Measurements from ENCODE around the gene MGLL.

Gene MGLL

GRCh38 chr3:127751782-127752181, 70.5 kb downstream of the MGLL start:
- no peak for DNase-seq

GRCh38 chr3:127751163-127751621, 71.1 kb downstream of the MGLL start:
- no peak for DNase-seq

- DNase-seq, result peak in 1 of 5 donors; percentile 12
Observed at GRCh38 chr3:127750226-127751031, 71.9 kb downstream of the MGLL start.

- no peak for DNase-seq
Observed at GRCh38 chr3:127749787-127750225, 72.5 kb downstream of the MGLL start.

- DNase-seq, result no peak
Observed at GRCh38 chr3:127749361-127749760, 73.0 kb downstream of the MGLL start.

GRCh38 chr3:127748754-127749327, 73.5 kb downstream of the MGLL start:
- DNase-seq, result no peak

GRCh38 chr3:127747751-127748521, 74.4 kb downstream of the MGLL start:
- no peak for DNase-seq

- DNase-seq, result no peak
Observed at GRCh38 chr3:127747066-127747465, 75.2 kb downstream of the MGLL start.

- no peak for DNase-seq
Observed at GRCh38 chr3:127746400-127747057, 75.8 kb downstream of the MGLL start.

GRCh38 chr3:127745656-127746399, 76.5 kb downstream of the MGLL start:
- no peak for DNase-seq

- no peak for DNase-seq
Observed at GRCh38 chr3:127744875-127745274, 77.4 kb downstream of the MGLL start.

- DNase-seq, result no peak
Observed at GRCh38 chr3:127744253-127744815, 78.0 kb downstream of the MGLL start.

- DNase-seq, result no peak
Observed at GRCh38 chr3:127743351-127744252, 78.7 kb downstream of the MGLL start.

GRCh38 chr3:127742580-127742979, 79.7 kb downstream of the MGLL start:
- no peak for DNase-seq

GRCh38 chr3:127741690-127742089, 80.6 kb downstream of the MGLL start:
- DNase-seq, result no peak

GRCh38 chr3:127741246-127741645, 81.1 kb downstream of the MGLL start:
- no peak for DNase-seq

- DNase-seq, result no peak
Observed at GRCh38 chr3:127740136-127740915, 82.0 kb downstream of the MGLL start.

- no peak for DNase-seq
Observed at GRCh38 chr3:127739347-127740135, 82.8 kb downstream of the MGLL start.
